Loucy (cell line): Measurements from ENCODE around the gene BRAF.
"Not testable (repeated sequence)": the region's sequence is repeated elsewhere in the genome, so short reads cannot be mapped to it uniquely, and the experiment has no call there.

Experiments
- H2AFZ ChIP-seq: fragments of 200-600 bp; sonication (generic); 2 replicates; pipeline ENCODE4 v1.6.0; 2016; ENCODE audit warnings: antibody characterized with exemption, mild to moderate bottlenecking, low read length, moderate library complexity
- H3F3A ChIP-seq: fragments of 200-600 bp; 2 replicates; pipeline ENCODE4 v1.6.0; 2016; ENCODE audit warnings: antibody characterized with exemption, low read depth, mild to moderate bottlenecking
- H3K27me3 ChIP-seq: fragments of 200-600 bp; sonication (generic); 2 replicates; pipeline ENCODE4 v1.6.1; 2014; ENCODE audit warnings: low read length, mild to moderate bottlenecking; ENCODE audit not compliant: insufficient read depth, poor library complexity, severe bottlenecking
- H3K36me3 ChIP-seq: fragments of 200-600 bp; sonication (generic); 2 replicates; pipeline ENCODE4 v1.6.1; 2016; ENCODE audit warnings: low read length; ENCODE audit not compliant: insufficient read depth
- H3K4me1 ChIP-seq: fragments of 200-600 bp; sonication (generic); 2 replicates; pipeline ENCODE4 v1.5.1; 2014; ENCODE audit warnings: low read length, mild to moderate bottlenecking; ENCODE audit not compliant: insufficient read depth, poor library complexity, severe bottlenecking
- H3K4me2 ChIP-seq: fragments of 200-600 bp; sonication (generic); 2 replicates; pipeline ENCODE4 v1.6.0; 2014; ENCODE audit warnings: antibody characterized with exemption, low read length, low read depth, mild to moderate bottlenecking; ENCODE audit not compliant: poor library complexity, severe bottlenecking
- H3K4me3 ChIP-seq: fragments of 200-600 bp; sonication (generic); 2 replicates; pipeline ENCODE4 v1.5.1; 2014; ENCODE audit warnings: low read length, mild to moderate bottlenecking, mixed read lengths; ENCODE audit not compliant: poor library complexity, severe bottlenecking
- H3K79me2 ChIP-seq: fragments of 200-600 bp; sonication (generic); 2 replicates; pipeline ENCODE4 v1.6.1; 2014; ENCODE audit warnings: low read length; ENCODE audit not compliant: insufficient read depth
- H3K9ac ChIP-seq: fragments of 200-600 bp; sonication (generic); 2 replicates; pipeline ENCODE4 v1.6.0; 2014; ENCODE audit warnings: mild to moderate bottlenecking, low read depth, low read length, moderate library complexity; ENCODE audit not compliant: poor library complexity, severe bottlenecking
- H3K9me2 ChIP-seq: fragments of 200-600 bp; sonication (generic); replicated peaks from 2 replicates; pipeline ENCODE4 v1.6.1; 2016; ENCODE audit warnings: low read depth, low read length, mixed read lengths
- H3K9me3 ChIP-seq: fragments of 200-600 bp; sonication (generic); 2 replicates; pipeline ENCODE4 v1.6.1; 2014; ENCODE audit warnings: mild to moderate bottlenecking, antibody characterized with exemption, low read length, low read depth; ENCODE audit not compliant: insufficient read depth
- H4K20me1 ChIP-seq: fragments of 200-600 bp; sonication (generic); 2 replicates; pipeline ENCODE4 v1.6.0; 2014; ENCODE audit warnings: antibody characterized with exemption, low read length, mild to moderate bottlenecking; ENCODE audit not compliant: insufficient read depth, poor library complexity, severe bottlenecking
- EZH2phosphoT487 ChIP-seq: fragments of 200-600 bp; IDR thresholded peaks from 2 replicates; pipeline ENCODE4 v1.6.1; 2018; ENCODE audit warnings: antibody characterized with exemption, mild to moderate bottlenecking, moderate library complexity, borderline replicate concordance
- TF ChIP-seq, protein P1 (sequence below): fragments of 200-600 bp; sonication (generic); conservative IDR thresholded peaks from 2 replicates; pipeline ENCODE4 v1.5.1; 2014; ENCODE audit warnings: mild to moderate bottlenecking, antibody characterized with exemption, low read length

BRAF gene

DNA sequence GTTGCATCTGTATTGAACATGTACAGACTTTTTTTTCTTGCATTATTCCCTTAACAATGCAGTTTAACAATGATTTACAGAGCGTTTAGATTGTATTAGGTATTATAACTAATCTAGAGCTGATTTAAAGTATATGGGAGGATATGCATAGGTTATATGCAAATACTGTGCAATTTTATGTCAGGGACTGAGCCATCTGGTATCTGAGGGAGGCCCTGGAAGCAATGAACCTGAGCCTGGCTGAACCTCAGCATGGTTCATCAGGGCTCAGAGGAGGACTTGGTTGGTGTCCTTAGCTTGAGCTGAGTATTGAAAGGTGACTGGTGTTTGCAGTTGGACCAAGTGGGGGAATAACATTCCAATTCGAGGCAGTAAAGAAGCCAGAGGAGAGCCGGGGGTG, 247.2 kb downstream of the BRAF start:
- Histone ChIP-seq H3K36me3 (peaks cover 10% of the 10 kb centered on the region; the same call in 1 of the 2 replicates), H3K9me3 (no peaks in the 10 kb centered on the region), H3K4me1 (peaks cover 32% of the 10 kb centered on the region), H3F3A (no peaks in the 10 kb centered on the region), H3K4me2 (no peak overlapping the region), H3K27me3 (no peaks in the 10 kb centered on the region), H3K4me3 (no peak overlapping the region), H3K9me2 (no peaks in the 10 kb centered on the region), H4K20me1 (peaks cover 8% of the 10 kb centered on the region), H2AFZ (no peak overlapping the region), H3K9ac (no peak overlapping the region), H3K79me2 (peaks cover 35% of the 10 kb centered on the region)
- TF ChIP-seq, protein P1, sequence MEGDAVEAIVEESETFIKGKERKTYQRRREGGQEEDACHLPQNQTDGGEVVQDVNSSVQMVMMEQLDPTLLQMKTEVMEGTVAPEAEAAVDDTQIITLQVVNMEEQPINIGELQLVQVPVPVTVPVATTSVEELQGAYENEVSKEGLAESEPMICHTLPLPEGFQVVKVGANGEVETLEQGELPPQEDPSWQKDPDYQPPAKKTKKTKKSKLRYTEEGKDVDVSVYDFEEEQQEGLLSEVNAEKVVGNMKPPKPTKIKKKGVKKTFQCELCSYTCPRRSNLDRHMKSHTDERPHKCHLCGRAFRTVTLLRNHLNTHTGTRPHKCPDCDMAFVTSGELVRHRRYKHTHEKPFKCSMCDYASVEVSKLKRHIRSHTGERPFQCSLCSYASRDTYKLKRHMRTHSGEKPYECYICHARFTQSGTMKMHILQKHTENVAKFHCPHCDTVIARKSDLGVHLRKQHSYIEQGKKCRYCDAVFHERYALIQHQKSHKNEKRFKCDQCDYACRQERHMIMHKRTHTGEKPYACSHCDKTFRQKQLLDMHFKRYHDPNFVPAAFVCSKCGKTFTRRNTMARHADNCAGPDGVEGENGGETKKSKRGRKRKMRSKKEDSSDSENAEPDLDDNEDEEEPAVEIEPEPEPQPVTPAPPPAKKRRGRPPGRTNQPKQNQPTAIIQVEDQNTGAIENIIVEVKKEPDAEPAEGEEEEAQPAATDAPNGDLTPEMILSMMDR, result no peak
- TF ChIP-seq EZH2phosphoT487, result no peak

DNA sequence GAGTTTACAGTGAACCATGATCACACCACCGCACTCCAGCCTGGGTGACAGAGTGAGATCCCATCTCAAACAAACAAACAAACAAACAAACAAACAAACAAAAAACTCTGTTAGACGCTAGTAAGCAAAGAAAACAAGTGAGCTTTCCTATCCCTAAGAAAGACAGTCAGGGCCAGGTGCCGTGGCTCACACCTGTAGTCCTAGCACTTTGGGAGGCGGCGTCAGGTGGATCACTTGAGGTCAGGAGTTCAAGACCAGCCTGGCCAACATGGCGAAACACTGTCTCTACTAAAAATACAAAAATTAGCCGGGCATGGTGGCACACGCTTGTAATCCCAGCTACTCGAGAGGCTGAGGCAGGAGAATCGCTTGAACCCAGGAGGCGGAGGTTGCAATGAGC, 247.8 kb downstream of the BRAF start:
- H3K4me1 ChIP-seq, result peaks cover 38% of the 10 kb centered on the region
- H3K4me3 ChIP-seq, H3K9ac ChIP-seq, H2AFZ ChIP-seq, H4K20me1 ChIP-seq, H3K27me3 ChIP-seq, H3F3A ChIP-seq, H3K9me3 ChIP-seq, H3K9me2 ChIP-seq: not testable (repeated sequence)
- peaks cover 35% of the 10 kb centered on the region for H3K79me2 ChIP-seq
- peaks cover 10% of the 10 kb centered on the region; the same call in 1 of the 2 replicates for H3K36me3 ChIP-seq
- H3K4me2 ChIP-seq, result peak overlapping the region; percentile 97

DNA sequence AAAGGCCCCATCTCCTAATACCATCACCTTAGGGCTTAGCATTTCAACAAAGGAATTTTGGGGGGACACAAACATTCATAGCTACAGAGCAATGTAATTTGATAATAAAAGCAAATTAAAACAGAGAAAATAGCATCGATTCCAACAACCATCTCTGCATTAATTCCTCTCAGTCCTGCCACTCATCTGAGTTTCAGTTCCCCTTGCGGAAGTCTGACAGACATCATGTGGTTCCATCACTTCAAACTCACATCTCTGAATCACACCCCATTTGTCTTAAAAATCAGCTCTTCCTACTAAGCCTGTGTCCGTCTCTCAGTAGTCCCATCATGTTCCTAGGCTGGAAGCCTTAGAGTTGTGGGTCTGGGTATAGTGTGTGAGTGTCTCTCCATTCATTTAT, 248.4 kb downstream of the BRAF start:
- H3K4me1 ChIP-seq, result peaks cover 39% of the 10 kb centered on the region
- H3K9me3 ChIP-seq, result no peaks in the 10 kb centered on the region
- H3K36me3 ChIP-seq, result peaks cover 10% of the 10 kb centered on the region; the same call in 1 of the 2 replicates
- H3K4me2 ChIP-seq, result peak overlapping the region; percentile 97
- TF ChIP-seq, protein P1, result no peak
- H3K79me2 ChIP-seq, result peaks cover 35% of the 10 kb centered on the region
- peak overlapping the region; percentile 74 for H3K4me3 ChIP-seq
- no peak overlapping the region for H2AFZ ChIP-seq
- H3K9me2 ChIP-seq, result no peaks in the 10 kb centered on the region
- peaks cover 8% of the 10 kb centered on the region for H4K20me1 ChIP-seq
- no peaks in the 10 kb centered on the region for H3F3A ChIP-seq
- H3K9ac ChIP-seq, result peak overlapping the region; percentile 69
- no peaks in the 10 kb centered on the region for H3K27me3 ChIP-seq

DNA sequence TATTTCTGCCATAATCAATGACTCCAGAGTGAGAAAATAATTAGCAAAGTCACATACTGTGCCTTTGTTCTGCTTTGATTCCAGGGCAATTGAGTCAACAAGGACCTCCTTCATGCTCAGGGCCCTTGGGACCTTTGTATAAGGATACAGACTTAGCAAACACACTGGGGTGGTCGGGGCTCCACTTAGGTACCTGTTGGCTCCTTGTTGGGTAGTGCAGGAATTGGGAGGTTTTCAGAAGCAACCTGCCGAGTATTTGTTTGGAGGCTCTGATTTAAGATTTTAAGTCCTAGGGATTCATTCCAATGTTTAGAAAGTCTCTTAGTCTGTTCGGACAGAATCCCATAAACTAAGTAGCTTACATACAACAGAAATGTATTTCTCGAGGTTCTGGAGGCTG, 249.0 kb downstream of the BRAF start:
- Histone ChIP-seq H3K9me2 (no peaks in the 10 kb centered on the region), H3K27me3 (no peaks in the 10 kb centered on the region), H3K9me3 (no peaks in the 10 kb centered on the region), H3K36me3 (peaks cover 7% of the 10 kb centered on the region; the same call in 1 of the 2 replicates), H3K79me2 (peaks cover 35% of the 10 kb centered on the region), H3K4me3 (peak overlapping the region; percentile 74), H2AFZ (no peak overlapping the region), H3K4me2 (peak overlapping the region; percentile 97), H4K20me1 (peaks cover 8% of the 10 kb centered on the region), H3K9ac (peak overlapping the region; percentile 69), H3K4me1 (peaks cover 39% of the 10 kb centered on the region), H3F3A (no peaks in the 10 kb centered on the region)
- no peak for TF ChIP-seq EZH2phosphoT487
- TF ChIP-seq, protein P1, result no peak
